ENCODE data around the gene LRCH4. TPM values are rescaled to one million over a fixed set of nuclear protein-coding genes. Genes with fewer than 3 reads are reported as not detected.
A peak's percentile ranks its signal among the peaks of the same experiment; 100 is the strongest.

Gene LRCH4
- total and polyA plus RNA-seq, 9 of the 15 experiments (the other 6 are each of a cell fraction or from before 2014, with no cell fraction given) = 0.06 to 63.3 (median 15.0) TPM

DNA sequence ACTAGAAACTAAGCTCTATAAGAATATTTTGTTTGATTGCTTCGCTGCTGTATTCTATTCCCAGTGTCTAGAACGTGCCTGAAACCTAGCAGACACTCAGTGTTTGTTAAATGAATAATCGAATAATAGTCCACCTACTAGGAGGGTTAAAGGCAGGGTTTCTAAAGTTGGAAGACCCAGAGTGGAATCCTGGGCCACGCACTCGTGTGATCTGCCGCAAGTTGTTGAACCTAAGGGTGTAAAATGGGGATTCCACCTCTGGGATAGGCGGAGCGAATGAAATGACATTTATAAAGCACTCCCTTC lies 47.6 kb downstream of the LRCH4 start (continued):
- TF ChIP-seq, protein P1, sequence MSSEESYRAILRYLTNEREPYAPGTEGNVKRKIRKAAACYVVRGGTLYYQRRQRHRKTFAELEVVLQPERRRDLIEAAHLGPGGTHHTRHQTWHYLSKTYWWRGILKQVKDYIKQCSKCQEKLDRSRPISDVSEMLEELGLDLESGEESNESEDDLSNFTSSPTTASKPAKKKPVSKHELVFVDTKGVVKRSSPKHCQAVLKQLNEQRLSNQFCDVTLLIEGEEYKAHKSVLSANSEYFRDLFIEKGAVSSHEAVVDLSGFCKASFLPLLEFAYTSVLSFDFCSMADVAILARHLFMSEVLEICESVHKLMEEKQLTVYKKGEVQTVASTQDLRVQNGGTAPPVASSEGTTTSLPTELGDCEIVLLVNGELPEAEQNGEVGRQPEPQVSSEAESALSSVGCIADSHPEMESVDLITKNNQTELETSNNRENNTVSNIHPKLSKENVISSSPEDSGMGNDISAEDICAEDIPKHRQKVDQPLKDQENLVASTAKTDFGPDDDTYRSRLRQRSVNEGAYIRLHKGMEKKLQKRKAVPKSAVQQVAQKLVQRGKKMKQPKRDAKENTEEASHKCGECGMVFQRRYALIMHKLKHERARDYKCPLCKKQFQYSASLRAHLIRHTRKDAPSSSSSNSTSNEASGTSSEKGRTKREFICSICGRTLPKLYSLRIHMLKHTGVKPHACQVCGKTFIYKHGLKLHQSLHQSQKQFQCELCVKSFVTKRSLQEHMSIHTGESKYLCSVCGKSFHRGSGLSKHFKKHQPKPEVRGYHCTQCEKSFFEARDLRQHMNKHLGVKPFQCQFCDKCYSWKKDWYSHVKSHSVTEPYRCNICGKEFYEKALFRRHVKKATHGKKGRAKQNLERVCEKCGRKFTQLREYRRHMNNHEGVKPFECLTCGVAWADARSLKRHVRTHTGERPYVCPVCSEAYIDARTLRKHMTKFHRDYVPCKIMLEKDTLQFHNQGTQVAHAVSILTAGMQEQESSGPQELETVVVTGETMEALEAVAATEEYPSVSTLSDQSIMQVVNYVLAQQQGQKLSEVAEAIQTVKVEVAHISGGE (CRISPR knock-in tag; IDR thresholded peaks at IDR 0.05) = 0 out of 6 replicates have a peak, but pooled peaks of 1 of the 3 experiments have one; percentile 21
- TF ChIP-seq SNRNP70 (optimal IDR thresholded peaks at IDR 0.05; ENCODE audit: low read depth, low read length) = no peak
- TF ChIP-seq, protein P2, sequence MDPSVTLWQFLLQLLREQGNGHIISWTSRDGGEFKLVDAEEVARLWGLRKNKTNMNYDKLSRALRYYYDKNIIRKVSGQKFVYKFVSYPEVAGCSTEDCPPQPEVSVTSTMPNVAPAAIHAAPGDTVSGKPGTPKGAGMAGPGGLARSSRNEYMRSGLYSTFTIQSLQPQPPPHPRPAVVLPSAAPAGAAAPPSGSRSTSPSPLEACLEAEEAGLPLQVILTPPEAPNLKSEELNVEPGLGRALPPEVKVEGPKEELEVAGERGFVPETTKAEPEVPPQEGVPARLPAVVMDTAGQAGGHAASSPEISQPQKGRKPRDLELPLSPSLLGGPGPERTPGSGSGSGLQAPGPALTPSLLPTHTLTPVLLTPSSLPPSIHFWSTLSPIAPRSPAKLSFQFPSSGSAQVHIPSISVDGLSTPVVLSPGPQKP (CRISPR knock-in tag; IDR thresholded peaks at IDR 0.05) = no peak
- TF ChIP-seq, protein P3, sequence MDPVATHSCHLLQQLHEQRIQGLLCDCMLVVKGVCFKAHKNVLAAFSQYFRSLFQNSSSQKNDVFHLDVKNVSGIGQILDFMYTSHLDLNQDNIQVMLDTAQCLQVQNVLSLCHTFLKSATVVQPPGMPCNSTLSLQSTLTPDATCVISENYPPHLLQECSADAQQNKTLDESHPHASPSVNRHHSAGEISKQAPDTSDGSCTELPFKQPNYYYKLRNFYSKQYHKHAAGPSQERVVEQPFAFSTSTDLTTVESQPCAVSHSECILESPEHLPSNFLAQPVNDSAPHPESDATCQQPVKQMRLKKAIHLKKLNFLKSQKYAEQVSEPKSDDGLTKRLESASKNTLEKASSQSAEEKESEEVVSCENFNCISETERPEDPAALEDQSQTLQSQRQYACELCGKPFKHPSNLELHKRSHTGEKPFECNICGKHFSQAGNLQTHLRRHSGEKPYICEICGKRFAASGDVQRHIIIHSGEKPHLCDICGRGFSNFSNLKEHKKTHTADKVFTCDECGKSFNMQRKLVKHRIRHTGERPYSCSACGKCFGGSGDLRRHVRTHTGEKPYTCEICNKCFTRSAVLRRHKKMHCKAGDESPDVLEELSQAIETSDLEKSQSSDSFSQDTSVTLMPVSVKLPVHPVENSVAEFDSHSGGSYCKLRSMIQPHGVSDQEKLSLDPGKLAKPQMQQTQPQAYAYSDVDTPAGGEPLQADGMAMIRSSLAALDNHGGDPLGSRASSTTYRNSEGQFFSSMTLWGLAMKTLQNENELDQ (CRISPR knock-in tag; IDR thresholded peaks at IDR 0.05; ENCODE audit: borderline replicate concordance) = no peak
- TF ChIP-seq ZNF174 (CRISPR knock-in tag; IDR thresholded peaks at IDR 0.05) = no peak
- no peak for TF ChIP-seq STAT5B (CRISPR knock-in tag; IDR thresholded peaks at IDR 0.05)
- no peak for TF ChIP-seq ZNF274 (IDR thresholded peaks at IDR 0.05; ENCODE audit: borderline replicate concordance, low read depth, low read length)
- no peak for TF ChIP-seq PHF21A (IDR thresholded peaks at IDR 0.05; ENCODE audit: borderline replicate concordance, low read depth)
- TF ChIP-seq, protein P4, sequence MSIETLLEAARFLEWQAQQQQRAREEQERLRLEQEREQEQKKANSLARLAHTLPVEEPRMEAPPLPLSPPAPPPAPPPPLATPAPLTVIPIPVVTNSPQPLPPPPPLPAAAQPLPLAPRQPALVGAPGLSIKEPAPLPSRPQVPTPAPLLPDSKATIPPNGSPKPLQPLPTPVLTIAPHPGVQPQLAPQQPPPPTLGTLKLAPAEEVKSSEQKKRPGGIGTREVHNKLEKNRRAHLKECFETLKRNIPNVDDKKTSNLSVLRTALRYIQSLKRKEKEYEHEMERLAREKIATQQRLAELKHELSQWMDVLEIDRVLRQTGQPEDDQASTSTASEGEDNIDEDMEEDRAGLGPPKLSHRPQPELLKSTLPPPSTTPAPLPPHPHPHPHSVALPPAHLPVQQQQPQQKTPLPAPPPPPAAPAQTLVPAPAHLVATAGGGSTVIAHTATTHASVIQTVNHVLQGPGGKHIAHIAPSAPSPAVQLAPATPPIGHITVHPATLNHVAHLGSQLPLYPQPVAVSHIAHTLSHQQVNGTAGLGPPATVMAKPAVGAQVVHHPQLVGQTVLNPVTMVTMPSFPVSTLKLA (conservative IDR thresholded peaks at IDR 0.05) = no peak
- TF ChIP-seq, protein P5, sequence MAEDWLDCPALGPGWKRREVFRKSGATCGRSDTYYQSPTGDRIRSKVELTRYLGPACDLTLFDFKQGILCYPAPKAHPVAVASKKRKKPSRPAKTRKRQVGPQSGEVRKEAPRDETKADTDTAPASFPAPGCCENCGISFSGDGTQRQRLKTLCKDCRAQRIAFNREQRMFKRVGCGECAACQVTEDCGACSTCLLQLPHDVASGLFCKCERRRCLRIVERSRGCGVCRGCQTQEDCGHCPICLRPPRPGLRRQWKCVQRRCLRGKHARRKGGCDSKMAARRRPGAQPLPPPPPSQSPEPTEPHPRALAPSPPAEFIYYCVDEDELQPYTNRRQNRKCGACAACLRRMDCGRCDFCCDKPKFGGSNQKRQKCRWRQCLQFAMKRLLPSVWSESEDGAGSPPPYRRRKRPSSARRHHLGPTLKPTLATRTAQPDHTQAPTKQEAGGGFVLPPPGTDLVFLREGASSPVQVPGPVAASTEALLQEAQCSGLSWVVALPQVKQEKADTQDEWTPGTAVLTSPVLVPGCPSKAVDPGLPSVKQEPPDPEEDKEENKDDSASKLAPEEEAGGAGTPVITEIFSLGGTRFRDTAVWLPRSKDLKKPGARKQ (CRISPR knock-in tag; IDR thresholded peaks at IDR 0.05) = no peak
- TF ChIP-seq, protein P6, sequence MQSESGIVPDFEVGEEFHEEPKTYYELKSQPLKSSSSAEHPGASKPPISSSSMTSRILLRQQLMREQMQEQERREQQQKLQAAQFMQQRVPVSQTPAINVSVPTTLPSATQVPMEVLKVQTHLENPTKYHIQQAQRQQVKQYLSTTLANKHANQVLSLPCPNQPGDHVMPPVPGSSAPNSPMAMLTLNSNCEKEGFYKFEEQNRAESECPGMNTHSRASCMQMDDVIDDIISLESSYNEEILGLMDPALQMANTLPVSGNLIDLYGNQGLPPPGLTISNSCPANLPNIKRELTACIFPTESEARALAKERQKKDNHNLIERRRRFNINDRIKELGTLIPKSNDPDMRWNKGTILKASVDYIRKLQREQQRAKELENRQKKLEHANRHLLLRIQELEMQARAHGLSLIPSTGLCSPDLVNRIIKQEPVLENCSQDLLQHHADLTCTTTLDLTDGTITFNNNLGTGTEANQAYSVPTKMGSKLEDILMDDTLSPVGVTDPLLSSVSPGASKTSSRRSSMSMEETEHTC (IDR thresholded peaks at IDR 0.05) = no peak
- 0 out of 2 replicates have a peak, but pooled peaks have one; percentile 61 for TF ChIP-seq ZNF133 (CRISPR knock-in tag; IDR thresholded peaks at IDR 0.05)
- 0 out of 2 replicates have a peak, but pooled peaks have one; percentile 74 for TF ChIP-seq ZNF165 (CRISPR knock-in tag; IDR thresholded peaks at IDR 0.05; ENCODE audit: borderline replicate concordance)
- no peak for TF ChIP-seq HDAC2 (IDR thresholded peaks at IDR 0.05)
- peak; percentile 48; the same call in 1 of the 2 replicates for TF ChIP-seq SMARCA4 (IDR thresholded peaks at IDR 0.05)
- no peak for TF ChIP-seq PML (IDR thresholded peaks at IDR 0.05; ENCODE audit: low read length)
- no peak for TF ChIP-seq SOX6 (IDR thresholded peaks at IDR 0.05)

All from K562 (cell line).